MG63 (cell line): ENCODE measurements around the gene ALG5. TPM values are rescaled to one million over a fixed set of nuclear protein-coding genes. Genes with fewer than 3 reads are reported as not detected.
A peak's percentile ranks its signal among the peaks of the same experiment; 100 is the strongest.

Source experiments
- DNase-seq: peaks from one replicate; pipeline ENCODE4 v3.0.0-alpha.2; 2020
- H3K27me3 ChIP-seq: fragments of 250-450 bp; sonication (Bioruptor Pico); 2 replicates; pipeline ENCODE4 v1.5.1; 2020; ENCODE audit warnings: mild to moderate bottlenecking, moderate library complexity
- H3K36me3 ChIP-seq: fragments of 250-450 bp; sonication (Bioruptor Pico); 2 replicates; pipeline ENCODE4 v1.5.1; 2020; ENCODE audit warnings: mild to moderate bottlenecking, moderate library complexity
- H3K4me3 ChIP-seq: fragments of 250-450 bp; sonication (Bioruptor Pico); 2 replicates; pipeline ENCODE4 v1.5.1; 2020; ENCODE audit warnings: mild to moderate bottlenecking, moderate library complexity
- H3K9me3 ChIP-seq: fragments of 250-450 bp; sonication (Bioruptor Pico); 2 replicates; pipeline ENCODE4 v1.5.1; 2020; ENCODE audit warnings: mild to moderate bottlenecking, moderate library complexity
- total RNA-seq: library from RNA; depleted of rRNA; stranded (reverse); fragments of >200 nt; shearing (Covaris generic); gene quantifications from 2 replicates; pipeline ENCODE4 v1.2.3, GENCODE V29; 2014; ENCODE audit warnings: low replicate concordance

ALG5 gene
- total RNA-seq, 1 experiment from 2014 or later, result 3.3 TPM

DNA sequence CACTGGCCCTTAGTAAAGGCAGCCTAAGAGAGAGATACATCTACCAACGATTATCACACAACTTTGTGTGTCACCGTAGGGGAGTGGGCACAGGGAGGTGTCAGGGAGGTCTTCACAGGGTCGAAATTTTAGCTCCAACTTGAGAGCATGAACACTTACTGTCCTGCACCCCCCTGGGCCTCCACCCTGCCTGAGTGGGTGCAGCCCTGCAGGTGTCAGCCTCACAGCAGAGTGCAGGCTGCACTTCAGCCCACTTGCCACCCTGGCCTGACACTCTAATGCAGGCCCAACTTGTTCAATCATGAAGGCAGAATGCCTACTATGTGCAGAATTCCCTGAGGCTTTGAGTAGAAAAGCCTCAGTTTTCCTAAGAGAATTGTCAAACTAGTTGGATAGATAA, 75.1 kb downstream of the ALG5 start:
- Histone ChIP-seq H3K9me3 (no peaks in the 10 kb centered on the region), H3K27me3 (no peaks in the 10 kb centered on the region), H3K36me3 (no peaks in the 10 kb centered on the region), H3K4me3 (no peak overlapping the region)
- no peak for DNase-seq

DNA sequence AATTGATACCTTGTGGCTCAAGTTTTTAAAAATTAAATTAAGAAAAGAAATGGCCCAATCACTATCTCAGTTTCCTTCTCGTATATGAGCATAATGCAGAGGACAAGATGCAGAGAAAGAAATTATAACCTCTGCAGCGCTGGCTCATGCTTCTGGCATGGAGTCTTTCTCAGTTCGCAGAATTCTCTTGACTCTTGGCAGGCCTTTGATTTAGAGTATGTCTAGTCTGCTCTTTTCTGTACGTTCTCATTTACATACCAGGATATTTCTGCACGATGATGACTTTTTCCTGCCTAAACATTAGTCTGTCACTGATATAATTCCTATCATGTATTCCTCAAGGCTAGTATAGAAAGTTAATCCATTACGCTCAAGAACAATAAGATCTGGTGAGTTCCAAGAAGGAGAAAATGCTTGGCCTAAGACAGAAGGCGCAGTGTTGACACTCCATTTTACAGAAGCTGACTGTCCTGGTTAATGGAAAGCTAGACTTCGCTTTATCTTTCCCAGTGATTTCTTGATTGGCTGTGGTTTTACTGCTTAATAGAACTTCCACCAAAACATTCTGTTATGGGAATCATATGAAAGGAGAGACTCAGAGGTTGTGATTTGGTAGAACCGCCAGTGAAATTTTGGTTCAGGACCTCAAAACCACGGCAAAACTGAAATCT, 77.4 kb downstream of the ALG5 start:
- no peaks in the 10 kb centered on the region for H3K36me3 ChIP-seq
- no peaks in the 10 kb centered on the region for H3K27me3 ChIP-seq
- H3K9me3 ChIP-seq, result no peaks in the 10 kb centered on the region
- DNase-seq, result no peak
- no peak overlapping the region for H3K4me3 ChIP-seq

DNA sequence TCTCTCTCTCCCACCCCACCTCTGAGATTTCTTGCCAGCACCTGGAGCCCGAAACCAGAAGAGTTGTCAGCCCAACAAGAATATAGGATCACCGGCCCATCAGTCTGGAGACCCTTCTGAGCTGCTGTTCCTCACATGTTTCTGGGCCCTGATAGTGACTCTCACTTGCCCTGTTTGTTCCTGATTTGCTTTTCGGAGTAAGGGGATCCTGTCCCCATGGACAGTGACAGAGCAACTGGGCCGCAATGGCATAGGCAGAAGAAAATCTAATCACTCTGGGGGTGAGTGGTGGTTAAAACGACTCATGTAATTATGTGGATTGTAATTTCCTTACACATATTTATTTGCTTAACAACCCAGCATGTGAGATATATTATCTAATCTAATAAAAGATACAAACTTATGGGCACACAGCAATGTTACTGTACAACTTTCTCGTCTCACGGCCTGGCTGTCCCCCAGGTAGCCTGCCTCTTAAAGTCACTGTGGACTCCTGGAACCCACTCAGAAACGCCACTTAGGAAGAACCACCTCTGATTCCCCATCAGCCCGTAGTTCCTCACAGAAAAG, 78.4 kb downstream of the ALG5 start:
- DNase-seq, result no peak
- H3K9me3 ChIP-seq, result no peaks in the 10 kb centered on the region
- no peaks in the 10 kb centered on the region for H3K36me3 ChIP-seq
- H3K4me3 ChIP-seq, result peak overlapping the region; percentile 38
- H3K27me3 ChIP-seq, result no peaks in the 10 kb centered on the region

DNA sequence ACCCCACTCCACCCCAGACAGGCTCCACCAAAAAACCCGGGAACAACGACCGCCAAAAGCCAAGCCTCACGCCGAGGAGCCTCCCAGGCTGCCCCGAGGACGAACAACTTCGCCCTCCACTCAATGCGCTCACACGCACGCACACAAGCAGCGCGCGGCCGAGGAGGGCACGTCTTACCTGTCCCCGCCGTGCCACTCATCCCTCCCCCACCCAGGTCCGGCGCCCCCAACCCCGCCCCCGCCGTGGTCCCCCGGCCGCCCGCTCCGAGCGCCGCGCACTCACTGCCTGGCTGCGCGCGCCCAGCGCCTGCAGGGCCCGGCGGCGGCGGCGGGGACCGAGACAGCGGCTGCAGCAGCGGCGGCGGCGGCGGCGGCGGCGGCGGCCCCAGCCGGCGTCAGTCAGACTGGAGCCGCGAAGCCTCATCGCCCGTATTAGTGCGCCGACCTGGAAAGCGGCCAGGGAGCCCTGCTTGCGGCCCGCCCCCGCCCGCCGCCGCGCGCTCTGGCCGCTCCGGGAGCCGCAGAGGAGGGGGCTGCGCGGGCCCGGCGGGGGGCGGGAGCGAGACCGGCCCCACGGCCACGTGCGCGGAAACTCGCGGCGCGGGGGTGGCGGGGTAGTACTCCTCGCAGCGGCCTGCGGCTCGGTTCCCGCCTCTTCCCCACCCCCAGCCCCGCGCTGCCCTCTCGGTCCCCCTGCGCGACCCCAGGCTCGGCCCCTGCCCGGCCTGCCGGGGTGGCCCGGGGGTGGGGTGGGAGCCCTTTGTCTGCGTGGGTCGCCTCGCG, 79.1 kb downstream of the ALG5 start, which contains the start of gene SMAD9:
Gene SMAD9 (minus strand): TSS at position 406 of the 783 bp plus-strand sequence. CDS start 40,549 bp downstream, outside the sequence.
- Histone ChIP-seq H3K36me3 (no peaks in the 10 kb centered on the region), H3K27me3 (no peaks in the 10 kb centered on the region), H3K4me3 (peak within 1 kb of the TSS; percentile 62), H3K9me3 (no peaks in the 10 kb centered on the region)
- peak; percentile 87 for DNase-seq

DNA sequence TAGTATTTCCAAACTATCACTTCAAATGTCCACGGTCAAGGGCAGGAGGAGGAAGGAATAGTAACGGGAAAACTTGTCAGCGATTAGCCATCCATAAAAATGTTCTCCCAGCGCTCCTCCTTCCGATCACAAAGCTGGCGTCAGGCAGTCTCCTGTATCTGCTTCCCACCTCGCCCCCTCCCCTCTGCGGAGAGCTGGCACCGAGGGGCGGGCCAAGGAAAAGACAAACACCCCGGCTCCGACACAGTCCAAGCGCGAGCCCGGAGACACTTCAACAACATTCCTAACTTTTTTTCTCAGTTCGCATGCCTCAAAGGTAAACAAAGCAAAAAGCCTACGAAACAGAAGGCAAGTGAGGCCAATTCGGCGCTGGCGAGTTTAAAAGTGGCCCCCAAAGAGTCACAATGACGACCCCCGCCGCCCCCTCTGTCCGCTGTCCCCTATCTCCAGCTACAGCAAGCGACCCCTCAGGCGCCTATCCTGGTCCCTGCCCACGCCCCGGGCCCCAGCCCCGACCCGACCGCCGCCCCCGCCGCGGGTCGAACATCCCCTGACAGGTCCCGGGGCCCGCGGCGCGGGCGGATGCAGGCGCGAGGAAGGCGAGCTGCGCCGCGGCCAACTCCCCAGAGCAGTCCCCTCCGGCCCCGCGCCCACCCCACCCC, 79.8 kb downstream of the ALG5 start:
- Histone ChIP-seq H3K27me3 (no peaks in the 10 kb centered on the region), H3K36me3 (no peaks in the 10 kb centered on the region), H3K4me3 (peak overlapping the region; percentile 62), H3K9me3 (no peaks in the 10 kb centered on the region)
- peak; percentile 74 for DNase-seq

DNA sequence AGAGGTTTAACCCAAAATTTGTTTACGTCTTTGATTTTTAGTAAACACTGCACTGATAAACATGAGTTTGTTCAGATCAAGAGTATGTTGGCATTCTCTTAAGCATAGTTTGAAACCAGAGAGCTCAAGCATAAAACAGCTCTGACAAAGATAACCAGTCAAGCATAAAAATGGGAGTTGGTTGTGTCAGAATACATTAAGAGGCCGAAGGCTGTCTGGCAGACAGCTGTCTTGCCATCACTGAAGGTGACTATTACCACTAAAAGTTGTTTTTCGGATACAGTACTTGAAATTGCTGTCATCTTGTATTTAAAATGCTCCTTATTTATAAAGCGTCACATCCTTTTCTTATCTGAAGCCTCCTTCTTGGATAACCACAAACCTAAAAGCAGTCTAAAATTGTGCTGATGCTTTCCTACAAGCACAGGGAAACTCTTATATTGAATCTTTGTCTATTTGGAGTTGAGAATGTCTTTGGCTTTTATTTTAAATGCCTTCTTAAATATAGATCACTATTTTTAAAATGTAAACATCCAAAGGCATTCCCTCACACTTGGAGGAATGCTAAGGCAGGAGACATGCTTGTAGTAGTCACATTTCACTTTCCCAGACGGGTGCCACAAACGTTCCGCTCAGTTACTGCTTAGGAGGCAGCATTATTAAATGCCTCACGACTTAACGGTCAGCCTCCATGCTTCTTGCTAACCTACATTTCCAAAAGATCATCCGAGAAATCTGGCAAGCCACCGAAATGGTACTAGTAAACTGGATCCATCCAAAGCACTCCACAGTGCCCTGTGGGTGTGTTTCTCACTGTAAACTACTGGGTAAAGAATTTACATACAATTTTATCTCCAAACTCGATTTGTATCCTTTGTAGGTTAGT, 80.7 kb downstream of the ALG5 start:
- Histone ChIP-seq H3K4me3 (peak overlapping the region; percentile 62), H3K9me3 (no peaks in the 10 kb centered on the region), H3K36me3 (no peaks in the 10 kb centered on the region), H3K27me3 (no peaks in the 10 kb centered on the region)
- no peak for DNase-seq

DNA sequence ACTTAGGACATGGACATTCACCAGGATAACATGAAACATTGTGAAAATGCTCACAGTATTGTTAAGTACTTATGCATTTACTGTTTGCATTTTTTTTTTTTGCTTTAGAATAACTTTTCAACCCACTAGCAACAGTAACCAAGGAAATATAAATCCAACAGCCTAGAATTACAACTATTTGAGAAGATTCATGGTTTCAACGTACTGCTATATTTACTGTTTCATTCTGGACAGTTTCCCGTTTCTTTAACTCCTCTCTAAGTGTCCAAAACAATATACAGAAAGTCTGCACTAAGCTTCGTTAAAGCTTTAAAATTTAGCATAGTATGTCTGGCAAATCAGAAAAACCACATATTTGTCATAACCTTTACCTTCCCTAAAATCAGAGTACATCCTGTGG, 81.8 kb downstream of the ALG5 start:
- no peak for DNase-seq
- Histone ChIP-seq H3K27me3 (no peaks in the 10 kb centered on the region), H3K4me3 (no peak overlapping the region), H3K36me3 (no peaks in the 10 kb centered on the region), H3K9me3 (no peaks in the 10 kb centered on the region)

DNA sequence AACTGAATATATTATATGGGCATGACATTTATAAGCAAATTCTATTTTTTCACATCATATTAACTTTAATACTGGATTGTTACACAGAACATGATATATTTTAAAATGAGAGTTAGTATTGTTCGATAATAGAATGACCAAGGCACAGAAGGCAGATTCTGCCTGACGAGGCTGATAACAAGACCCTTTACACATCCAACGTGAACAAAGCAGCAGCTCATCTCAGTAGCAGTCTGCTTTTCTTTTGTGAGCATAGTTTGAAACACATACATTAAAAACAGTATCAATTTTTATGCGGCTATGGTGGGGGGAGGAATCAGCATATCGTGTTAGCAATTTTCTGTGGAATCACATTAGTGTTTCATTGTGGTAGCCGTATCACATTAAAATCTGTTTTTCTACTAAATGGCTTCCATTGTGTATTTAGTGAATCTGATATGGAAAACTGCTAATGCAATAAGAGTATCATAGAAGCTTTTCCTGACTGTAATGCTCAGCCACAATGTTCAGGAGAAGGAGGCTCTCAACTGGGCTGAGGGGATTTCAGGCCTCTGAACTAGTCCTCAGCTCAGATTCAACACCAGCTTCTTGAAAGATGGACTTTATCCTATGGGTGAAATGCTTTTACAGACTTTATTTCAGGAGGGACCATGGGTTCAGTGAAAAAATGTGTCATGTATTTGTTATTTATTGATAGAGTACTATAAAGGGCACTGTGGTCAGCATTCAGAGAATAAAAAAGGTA, 83.1 kb downstream of the ALG5 start:
- H3K36me3 ChIP-seq, result no peaks in the 10 kb centered on the region

DNA sequence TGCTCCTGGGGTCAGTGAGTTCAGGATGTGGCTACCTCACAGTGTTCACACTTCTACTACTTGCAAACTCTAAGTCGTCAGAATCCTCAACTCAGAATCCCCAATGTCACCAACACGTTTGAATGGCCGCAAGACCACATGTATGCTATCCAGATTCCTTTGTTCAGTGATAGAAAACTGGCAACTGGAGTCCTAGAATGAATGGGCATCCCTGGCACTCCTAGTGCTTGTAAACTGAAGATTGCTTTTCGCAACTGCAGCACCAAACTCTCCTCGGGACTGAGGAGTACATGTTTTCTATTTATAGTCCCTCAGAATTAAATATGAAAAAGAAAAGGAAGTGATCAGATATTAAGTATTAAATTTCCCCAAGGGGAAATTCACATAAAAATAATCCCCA, 84.0 kb downstream of the ALG5 start:
- Histone ChIP-seq H3K4me3 (no peak overlapping the region), H3K27me3 (no peaks in the 10 kb centered on the region), H3K9me3 (no peaks in the 10 kb centered on the region), H3K36me3 (no peaks in the 10 kb centered on the region)
- DNase-seq, result no peak

More for the DNA sequence above, 83.1 kb downstream of the ALG5 start:
- Histone ChIP-seq H3K9me3 (no peaks in the 10 kb centered on the region), H3K4me3 (no peak overlapping the region), H3K27me3 (no peaks in the 10 kb centered on the region)
- no peak for DNase-seq

DNA sequence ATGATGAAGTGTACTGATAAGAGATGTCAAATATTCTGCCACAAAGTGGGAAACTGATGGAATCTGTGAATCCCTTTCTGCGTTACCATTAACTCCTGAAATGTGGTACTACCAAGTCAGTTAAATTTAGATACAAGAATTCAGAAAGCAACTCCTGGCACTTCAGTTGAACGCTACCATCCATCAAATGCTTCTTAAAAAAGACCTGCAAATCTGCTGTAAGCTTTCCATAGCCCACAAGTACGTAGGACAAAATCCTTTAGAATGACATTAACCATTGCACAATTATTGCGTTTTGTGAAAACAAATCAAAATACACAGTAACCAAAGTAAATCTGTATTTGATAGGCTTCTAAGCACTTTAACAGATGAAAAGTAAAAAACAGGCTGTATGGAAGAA, 84.5 kb downstream of the ALG5 start:
- H3K9me3 ChIP-seq, result no peaks in the 10 kb centered on the region
- no peak for DNase-seq
- no peak overlapping the region for H3K4me3 ChIP-seq
- no peaks in the 10 kb centered on the region for H3K36me3 ChIP-seq
- no peaks in the 10 kb centered on the region for H3K27me3 ChIP-seq

DNA sequence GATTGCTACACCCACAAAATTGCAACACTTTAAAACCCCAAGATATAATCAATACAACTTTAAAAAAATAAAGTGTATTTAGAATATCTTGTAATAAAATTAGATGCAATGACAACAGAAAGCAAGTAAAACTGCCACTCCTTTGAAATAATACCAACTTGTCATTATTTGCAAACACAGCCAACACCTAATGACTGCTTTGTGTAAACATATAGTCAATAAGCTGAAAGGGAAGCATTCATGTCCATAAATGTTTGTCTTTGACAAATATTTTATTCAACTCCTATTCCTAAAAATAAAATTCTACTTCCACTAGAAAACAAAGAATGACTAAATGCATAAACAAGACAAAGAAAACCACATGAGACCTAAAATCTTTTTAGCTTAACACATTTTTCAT, 85.7 kb downstream of the ALG5 start:
- Histone ChIP-seq H3K36me3 (no peaks in the 10 kb centered on the region), H3K4me3 (no peak overlapping the region), H3K9me3 (no peaks in the 10 kb centered on the region), H3K27me3 (no peaks in the 10 kb centered on the region)
- DNase-seq, result no peak

DNA sequence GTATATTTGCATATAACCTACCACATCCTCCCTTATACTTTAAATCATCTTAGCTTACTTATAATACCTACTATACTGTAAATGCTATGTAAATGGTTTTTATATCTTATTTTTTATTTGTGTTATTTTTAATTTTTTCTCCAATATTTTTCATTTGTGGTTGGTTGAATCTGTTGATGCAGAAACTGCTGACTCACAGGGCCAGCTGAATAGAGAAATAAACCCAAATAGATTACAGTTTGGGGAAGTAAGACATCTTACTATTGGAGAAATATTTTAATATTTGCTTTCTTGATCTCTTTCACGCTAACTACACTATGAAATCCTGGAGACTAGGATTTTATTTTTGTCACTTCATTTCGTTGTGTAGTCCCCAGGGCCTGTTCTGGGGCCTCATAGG, 86.2 kb downstream of the ALG5 start:
- no peak for DNase-seq
- H3K9me3 ChIP-seq, result no peaks in the 10 kb centered on the region
- H3K4me3 ChIP-seq, result no peak overlapping the region
- H3K27me3 ChIP-seq, result no peaks in the 10 kb centered on the region
- no peaks in the 10 kb centered on the region for H3K36me3 ChIP-seq

DNA sequence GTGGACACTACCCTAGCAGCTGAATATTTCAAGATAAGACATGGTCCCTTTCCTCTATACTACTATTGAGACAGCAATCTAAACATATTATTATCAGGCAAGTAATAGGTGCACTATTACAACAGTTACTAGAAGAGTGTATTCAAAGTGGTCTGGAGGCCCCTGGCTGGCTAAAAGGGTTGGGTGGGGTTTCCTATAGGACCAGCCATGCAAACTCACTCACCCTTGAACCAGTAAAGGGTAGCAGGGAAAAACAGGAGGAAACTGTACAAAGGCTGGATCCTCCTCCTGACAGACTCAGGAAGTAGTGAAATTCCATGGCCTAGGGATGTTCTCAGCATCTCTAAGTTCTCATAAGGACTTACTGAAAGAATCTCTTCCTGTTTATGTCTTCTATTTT, 86.8 kb downstream of the ALG5 start:
- no peak for DNase-seq
- Histone ChIP-seq H3K36me3 (no peaks in the 10 kb centered on the region), H3K27me3 (no peaks in the 10 kb centered on the region), H3K4me3 (no peak overlapping the region), H3K9me3 (no peaks in the 10 kb centered on the region)

DNA sequence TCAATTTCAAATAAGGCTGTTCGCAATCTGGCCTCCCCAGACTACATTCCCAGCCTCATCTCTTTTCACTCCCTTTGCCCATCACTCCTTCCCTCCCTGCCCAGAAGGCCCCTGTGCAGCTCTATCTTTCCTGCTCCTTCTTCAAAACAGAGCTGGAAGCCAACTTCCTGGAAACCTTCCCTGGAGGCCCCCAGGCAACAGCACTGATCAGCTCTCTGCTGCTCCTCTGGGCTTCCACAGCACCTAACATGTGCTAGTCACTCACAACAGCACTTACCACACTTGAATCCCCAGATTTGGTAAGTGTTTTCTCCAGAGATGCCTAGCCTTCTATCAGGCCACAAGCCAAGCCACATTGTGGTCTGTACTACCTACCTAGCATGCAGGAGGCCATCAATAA, 88.6 kb downstream of the ALG5 start:
- Histone ChIP-seq H3K27me3 (no peaks in the 10 kb centered on the region), H3K4me3 (no peak overlapping the region), H3K9me3 (no peaks in the 10 kb centered on the region), H3K36me3 (peaks cover 4% of the 10 kb centered on the region; the same call in 1 of the 2 replicates)
- no peak for DNase-seq

DNA sequence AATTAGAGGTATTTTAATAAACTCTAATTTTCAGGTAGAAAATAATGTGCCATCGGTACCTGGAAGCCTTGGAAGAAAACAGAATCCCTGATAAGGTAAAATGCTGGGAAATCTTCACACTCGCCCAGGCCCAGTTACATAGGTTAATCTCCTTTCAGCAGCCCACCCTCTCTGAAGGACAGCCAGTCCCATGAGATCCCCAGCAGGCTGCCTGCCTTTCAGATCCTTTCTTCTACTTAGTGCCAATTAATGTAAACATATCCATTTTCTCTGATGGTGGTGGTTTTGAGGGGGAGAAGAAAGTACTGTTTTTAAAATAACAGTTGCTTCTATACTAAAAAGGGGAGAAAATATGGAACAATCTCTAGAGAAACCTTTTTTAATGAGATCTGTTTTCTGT, 91.3 kb downstream of the ALG5 start:
- Histone ChIP-seq H3K27me3 (no peaks in the 10 kb centered on the region), H3K4me3 (no peak overlapping the region), H3K36me3 (peaks cover 4% of the 10 kb centered on the region; the same call in 1 of the 2 replicates), H3K9me3 (no peaks in the 10 kb centered on the region)
- DNase-seq, result no peak

DNA sequence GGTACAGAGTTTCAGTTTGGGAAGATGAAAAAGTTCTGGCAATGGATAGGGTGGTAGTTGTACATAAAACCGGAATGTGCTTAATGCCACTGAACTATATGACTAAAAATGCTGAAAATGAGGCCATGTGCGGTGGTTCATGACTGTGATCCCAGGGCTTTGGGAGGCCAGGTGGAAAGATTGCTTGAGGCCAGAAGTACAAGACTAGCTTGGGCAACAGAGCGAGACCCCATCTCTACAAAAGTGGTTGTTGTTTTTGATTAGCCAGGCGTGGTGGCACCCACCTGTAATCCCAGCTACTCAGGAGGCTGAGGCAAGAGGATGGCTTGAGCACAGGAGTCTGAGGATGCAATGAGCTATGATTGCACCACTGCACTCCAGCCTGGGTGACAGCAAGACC, 91.9 kb downstream of the ALG5 start:
- H3K36me3 ChIP-seq, result peaks cover 4% of the 10 kb centered on the region; the same call in 1 of the 2 replicates
- H3K9me3 ChIP-seq, result no peaks in the 10 kb centered on the region
- H3K4me3 ChIP-seq, result no peak overlapping the region
- no peak for DNase-seq
- H3K27me3 ChIP-seq, result no peaks in the 10 kb centered on the region
